Upper lobe of left lung (tissue), 6 donors: ENCODE data around the gene TMEM40. TPM values are rescaled to one million over a fixed set of nuclear protein-coding genes. Genes with fewer than 3 reads are reported as not detected.

Experiments
- ATAC-seq, 2 donors: fragments of 200-7000 bp; cut with Tn5 transposase; one replicate each; pipeline ENCODE4 v1.9.1; 2022; ENCODE audit warnings: mild to moderate bottlenecking in 2 of 2, moderate library complexity in 2 of 2; ENCODE audit not compliant: low FRiP score in 2 of 2
- DNase-seq, 2 donors: peaks; one replicate each; pipeline ENCODE4 v3.0.0-alpha.2; 2019 to 2020
- H3K27ac ChIP-seq, 4 donors: fragments of 200-600 bp; sonication (generic); one replicate each; pipeline ENCODE4 v1.5.1; 2016 to 2019
- H3K27me3 ChIP-seq, 4 donors: fragments of 200-600 bp; sonication (generic); one replicate each; pipeline ENCODE4 v1.5.1; 2017 to 2019
- H3K36me3 ChIP-seq, 4 donors: fragments of 200-600 bp; sonication (generic); one replicate each; pipeline ENCODE4 v1.5.1; 2016 to 2019
- H3K4me1 ChIP-seq, 4 donors: fragments of 200-600 bp; sonication (generic); one replicate each; pipeline ENCODE4 v1.5.1; 2018 to 2019
- H3K4me3 ChIP-seq, 4 donors: fragments of 200-600 bp; sonication (generic); one replicate each; pipeline ENCODE4 v1.5.1; 2017 to 2019; ENCODE audit warnings: mild to moderate bottlenecking in 2 of 4, moderate library complexity in 1 of 4
- H3K9me3 ChIP-seq, 4 donors: fragments of 200-600 bp; sonication (generic); one replicate each; pipeline ENCODE4 v1.5.1; 2018 to 2019
- CTCF ChIP-seq, 6 experiments: fragments of 450-650 bp in 4 of 6; fragments of 200-600 bp in 2 of 6; sonication (generic) in 2 of 6; IDR thresholded peaks; one replicate each; pipeline ENCODE4 v1.5.1; 2016 to 2019; ENCODE audit warnings: antibody characterized with exemption in 6 of 6
- EP300 ChIP-seq, 4 donors: sonication (generic); formaldehyde crosslinking; IDR thresholded peaks; one replicate each; pipeline ENCODE4 v1.5.1; 2017; ENCODE audit warnings: antibody characterized with exemption in 4 of 4, control low read depth in 2 of 4
- POLR2A ChIP-seq, 4 donors: fragments of 450-650 bp; IDR thresholded peaks; one replicate each; pipeline ENCODE4 v1.5.1; 2016 to 2017; ENCODE audit warnings: antibody characterized with exemption in 4 of 4, mild to moderate bottlenecking in 2 of 4
- POLR2AphosphoS5 ChIP-seq, 2 donors: sonication (generic); formaldehyde crosslinking; IDR thresholded peaks; one replicate each; pipeline ENCODE4 v1.5.1; 2017; ENCODE audit warnings: antibody characterized with exemption in 2 of 2
- WGBS, 2 donors: methylation state at CpG; one replicate each; pipeline ENCODE4 v1.1.5; 2017 to 2018; 5-methylcytosine and 5-hydroxymethylcytosine counted together
- total RNA-seq, 6 donors: library from RNA; depleted of rRNA in 4 of 6; stranded (reverse); fragments of >200 nt in 4 of 6; gene quantifications; one replicate each; pipeline versions ENCODE4 v1.1.0 to v1.2.1, GENCODE V29; 2016 to 2021
- donor health status: DM: no; HTN: no; CAD: no; lungs with moderate emphysema.
- donor health status: DM: no; HTN: yes; CAD: no; lungs with severe emphysema.

Gene TMEM40
- total RNA-seq, 6 donors from 2014 or later = 0.30 to 5.3 (median 1.1) TPM

- no peaks in the 10 kb centered on the region for H3K4me1 ChIP-seq
- H3K27ac ChIP-seq = no peak overlapping the region
- H3K27me3 ChIP-seq = no peaks in the 10 kb centered on the region
- TF ChIP-seq CTCF (IDR thresholded peaks at IDR 0.05) (no peak), POLR2A (IDR thresholded peaks at IDR 0.05) (no peak), EP300 (IDR thresholded peaks at IDR 0.05) (no peak), POLR2AphosphoS5 (IDR thresholded peaks at IDR 0.05) (no peak)
- ATAC-seq = no peak
- H3K4me3 ChIP-seq = no peak overlapping the region
- no peaks in the 10 kb centered on the region for H3K9me3 ChIP-seq
- WGBS, 2 donors = 88 to 90% methylated on average over 9 of the region's 9 CpGs
- no peaks in the 10 kb centered on the region for H3K36me3 ChIP-seq
- no peak for DNase-seq
Measured at GRCh38 chr3:12771236-12771635, 12.2 kb upstream of the TMEM40 start.

DNA sequence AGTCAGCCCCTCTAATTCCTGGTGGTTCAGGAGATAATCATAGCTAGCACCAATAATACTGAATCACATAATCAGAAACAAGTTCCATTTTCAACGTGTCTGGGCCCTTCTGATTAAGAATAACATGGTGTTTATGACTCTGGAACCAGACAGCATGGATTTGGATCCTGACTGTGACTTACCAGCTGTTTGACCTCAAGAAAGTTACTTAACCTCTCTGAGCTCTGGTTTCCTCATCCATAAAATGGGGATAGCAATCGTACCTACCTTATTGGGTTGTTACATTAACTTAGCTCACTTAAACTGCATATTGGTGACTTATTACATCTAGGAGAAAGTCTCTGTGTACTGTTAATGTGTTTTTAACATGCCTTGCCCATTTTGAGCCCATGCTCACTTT lies 10.7 kb upstream of the TMEM40 start:
- no peak for ATAC-seq
- Histone ChIP-seq H3K27me3 (no peaks in the 10 kb centered on the region), H3K9me3 (no peaks in the 10 kb centered on the region), H3K36me3 (no peaks in the 10 kb centered on the region), H3K4me1 (no peaks in the 10 kb centered on the region), H3K27ac (no peak overlapping the region), H3K4me3 (no peak overlapping the region)
- DNase-seq = no peak
- TF ChIP-seq POLR2A (IDR thresholded peaks at IDR 0.05) = no peak
- no peak for TF ChIP-seq CTCF (IDR thresholded peaks at IDR 0.05)
- TF ChIP-seq EP300 (IDR thresholded peaks at IDR 0.05) = no peak
- no peak for TF ChIP-seq POLR2AphosphoS5 (IDR thresholded peaks at IDR 0.05)
- 80 to 89% methylated on average over 2 of the region's 2 CpGs for WGBS, 2 donors

- peak; percentile 70 to 83 for DNase-seq
- ATAC-seq = no peak
- no peak overlapping the region for H3K27ac ChIP-seq
- TF ChIP-seq EP300 (IDR thresholded peaks at IDR 0.05) = no peak
- TF ChIP-seq POLR2A (IDR thresholded peaks at IDR 0.05) = no peak
- TF ChIP-seq CTCF (IDR thresholded peaks at IDR 0.05) = no peak
- no peak for TF ChIP-seq POLR2AphosphoS5 (IDR thresholded peaks at IDR 0.05)
- no peaks in the 10 kb centered on the region for H3K4me1 ChIP-seq
- H3K27me3 ChIP-seq = no peaks in the 10 kb centered on the region
- no peak overlapping the region for H3K4me3 ChIP-seq
- H3K36me3 ChIP-seq = no peaks in the 10 kb centered on the region
- WGBS, 2 donors = 69 to 89% methylated on average over 15 to 21 of the region's 54 CpGs
- no peaks in the 10 kb centered on the region for H3K9me3 ChIP-seq
Measured at GRCh38 chr3:12768579-12769527, 9.8 kb upstream of the TMEM40 start.

- H3K36me3 ChIP-seq = no peaks in the 10 kb centered on the region
- no peaks in the 10 kb centered on the region for H3K27me3 ChIP-seq
- H3K4me3 ChIP-seq = no peak overlapping the region
- no peak overlapping the region for H3K27ac ChIP-seq
- WGBS, 2 donors = 88 to 91% methylated on average over 6 of the region's 6 CpGs
- ATAC-seq = no peak
- TF ChIP-seq CTCF (IDR thresholded peaks at IDR 0.05) = no peak
- no peak for TF ChIP-seq EP300 (IDR thresholded peaks at IDR 0.05)
- DNase-seq = no peak
- no peaks in the 10 kb centered on the region for H3K4me1 ChIP-seq
- no peaks in the 10 kb centered on the region for H3K9me3 ChIP-seq
Measured at GRCh38 chr3:12766541-12766940, 7.5 kb upstream of the TMEM40 start.
